GM12874 (cell line): Measurements from ENCODE around the gene MAT1A.

Experiments
- CTCF ChIP-seq: IDR thresholded peaks from 2 replicates; pipeline ENCODE4 v1.5.1; 2011; ENCODE audit warnings: low read depth, mild to moderate bottlenecking, control low read depth, low read length, moderate library complexity; ENCODE audit not compliant: insufficient read depth

The MAT1A gene

GRCh38 chr10:80321183-80321582 lies 31.7 kb upstream of the MAT1A start:
- TF ChIP-seq CTCF = no peak

GRCh38 chr10:80320377-80320776 lies 30.9 kb upstream of the MAT1A start:
- TF ChIP-seq CTCF = no peak

- no peak for TF ChIP-seq CTCF
Observed at GRCh38 chr10:80319725-80320290, 30.4 kb upstream of the MAT1A start.

GRCh38 chr10:80319318-80319717 lies 29.9 kb upstream of the MAT1A start:
- TF ChIP-seq CTCF = no peak

GRCh38 chr10:80318742-80319141 lies 29.3 kb upstream of the MAT1A start:
- no peak for TF ChIP-seq CTCF

GRCh38 chr10:80315391-80315790 lies 25.9 kb upstream of the MAT1A start:
- TF ChIP-seq CTCF = no peak

GRCh38 chr10:80313523-80313922 lies 24.1 kb upstream of the MAT1A start:
- TF ChIP-seq CTCF = no peak

GRCh38 chr10:80296942-80297341 lies 7.5 kb upstream of the MAT1A start:
- no peak for TF ChIP-seq CTCF
